Adipocyte (in vitro differentiated cells): Measurements from ENCODE around the gene COIL.

Experiments
- DNase-seq: peaks from one replicate; pipeline ENCODE4 v3.0.0-alpha.2; 2015; ENCODE audit warnings: low read depth
- H3K27me3 ChIP-seq: replicated peaks from 2 replicates; pipeline ENCODE4 v1.7.0; 2013; ENCODE audit warnings: mild to moderate bottlenecking, low read length, moderate library complexity; ENCODE audit not compliant: control insufficient read depth, insufficient read depth
- H3K36me3 ChIP-seq: 2 replicates; pipeline ENCODE4 v1.7.0; 2013; ENCODE audit warnings: low read length, mild to moderate bottlenecking, moderate library complexity; ENCODE audit not compliant: control insufficient read depth, insufficient read depth, severe bottlenecking
- H3K4me1 ChIP-seq: 2 replicates; pipeline ENCODE4 v1.7.0; 2013; ENCODE audit warnings: mild to moderate bottlenecking, low read length, moderate library complexity; ENCODE audit not compliant: control insufficient read depth, insufficient read depth
- H3K4me3 ChIP-seq: 2 replicates; pipeline ENCODE4 v1.7.0; 2013; ENCODE audit warnings: mild to moderate bottlenecking, low read length, moderate library complexity
- H3K9ac ChIP-seq: 2 replicates; pipeline ENCODE4 v1.7.0; 2013; ENCODE audit warnings: mild to moderate bottlenecking, low read length, moderate library complexity
- H3K9me3 ChIP-seq: 2 replicates; pipeline ENCODE4 v1.7.0; 2013; ENCODE audit warnings: mild to moderate bottlenecking, low read length, moderate library complexity; ENCODE audit not compliant: control insufficient read depth

The COIL gene

DNA sequence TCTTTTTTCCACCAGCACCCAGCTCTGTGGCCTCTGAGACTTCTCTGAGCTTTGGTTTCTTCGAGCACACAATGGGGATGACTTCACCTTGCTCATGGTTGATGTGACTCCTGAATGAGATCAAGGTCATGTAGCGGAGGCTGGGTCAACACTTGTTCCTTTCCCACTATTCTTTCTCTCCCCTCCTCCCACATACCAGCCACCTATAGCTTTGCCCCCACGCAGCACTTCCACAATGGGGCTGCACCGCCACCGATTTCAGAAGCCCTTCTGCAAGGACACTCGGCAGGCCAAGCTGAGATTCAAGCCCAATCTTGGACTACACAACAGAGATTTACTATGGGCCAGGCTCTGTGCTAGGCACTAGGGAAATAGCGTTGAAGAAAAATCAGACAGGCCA, 61.4 kb downstream of the COIL start:
- no peaks in the 10 kb centered on the region for H3K27me3 ChIP-seq
- no peak overlapping the region for H3K9ac ChIP-seq
- no peak for DNase-seq

DNA sequence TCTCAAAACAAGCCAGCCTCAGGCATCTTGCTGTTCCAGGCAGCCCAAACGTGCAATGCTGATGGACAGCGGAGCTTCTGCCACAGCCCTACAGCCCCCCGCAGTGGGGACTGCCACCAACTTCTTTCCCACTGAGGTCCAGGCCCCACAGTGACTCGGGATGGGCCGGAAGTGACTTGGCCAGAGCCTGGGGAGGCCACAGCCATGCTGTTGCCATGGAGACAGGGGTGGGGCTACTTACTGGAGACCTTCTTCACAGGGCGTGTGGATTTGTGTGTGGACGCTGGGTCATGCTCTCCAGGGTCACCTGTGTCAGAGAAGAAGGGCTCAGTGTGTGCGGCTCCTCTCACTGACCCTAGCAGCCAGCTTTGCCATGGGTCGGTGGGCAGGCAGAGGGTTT, 62.0 kb downstream of the COIL start:
- DNase-seq = no peak
- peaks cover 93% of the 10 kb centered on the region for H3K36me3 ChIP-seq
- H3K4me3 ChIP-seq = no peak overlapping the region
- no peaks in the 10 kb centered on the region for H3K9me3 ChIP-seq
- H3K9ac ChIP-seq = no peak overlapping the region
- peaks cover 11% of the 10 kb centered on the region for H3K4me1 ChIP-seq
- H3K27me3 ChIP-seq = no peaks in the 10 kb centered on the region

More for the DNA sequence above, 61.4 kb downstream of the COIL start:
- Histone ChIP-seq H3K4me1 (peaks cover 11% of the 10 kb centered on the region), H3K4me3 (no peak overlapping the region), H3K9me3 (no peaks in the 10 kb centered on the region), H3K36me3 (peaks cover 95% of the 10 kb centered on the region)

DNA sequence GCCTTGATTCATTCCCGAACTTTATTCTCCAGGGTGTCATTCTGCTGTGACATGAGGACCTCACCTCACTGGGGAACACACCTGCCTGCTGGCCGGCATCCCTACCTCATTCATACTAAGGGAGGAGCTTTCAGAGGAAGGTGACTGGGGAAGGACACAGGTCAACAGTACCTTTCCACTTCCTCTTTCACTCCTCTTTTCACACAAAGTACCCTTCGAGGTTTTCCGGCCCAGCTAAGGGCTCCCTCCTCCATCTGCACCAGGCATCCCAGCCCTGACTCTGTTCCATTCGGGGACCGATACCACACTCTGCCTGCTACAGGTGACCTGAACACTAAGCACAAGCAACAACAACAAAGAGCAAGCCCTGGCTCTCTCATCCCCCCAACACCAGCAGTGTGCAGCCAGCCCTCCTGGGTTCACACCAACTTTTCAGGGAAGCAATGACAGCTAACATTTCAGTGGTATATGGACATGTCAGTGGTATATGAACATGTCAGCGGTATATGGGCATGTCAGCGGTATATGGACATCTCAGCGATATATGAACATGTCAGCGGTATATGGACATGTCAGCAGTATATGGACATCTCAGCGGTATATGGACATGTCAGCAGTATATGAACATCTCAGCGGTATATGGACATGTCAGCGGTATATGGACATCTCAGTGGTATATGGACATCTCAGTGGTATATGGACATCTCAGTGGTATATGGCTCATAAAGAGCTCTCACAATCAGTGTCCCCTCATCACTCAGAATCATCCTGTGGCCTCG, 63.0 kb downstream of the COIL start:
- no peaks in the 10 kb centered on the region for H3K9me3 ChIP-seq
- H3K9ac ChIP-seq = no peak overlapping the region
- H3K27me3 ChIP-seq = no peaks in the 10 kb centered on the region
- peaks cover 94% of the 10 kb centered on the region for H3K36me3 ChIP-seq
- peaks cover 11% of the 10 kb centered on the region for H3K4me1 ChIP-seq
- no peak overlapping the region for H3K4me3 ChIP-seq
- no peak for DNase-seq

DNA sequence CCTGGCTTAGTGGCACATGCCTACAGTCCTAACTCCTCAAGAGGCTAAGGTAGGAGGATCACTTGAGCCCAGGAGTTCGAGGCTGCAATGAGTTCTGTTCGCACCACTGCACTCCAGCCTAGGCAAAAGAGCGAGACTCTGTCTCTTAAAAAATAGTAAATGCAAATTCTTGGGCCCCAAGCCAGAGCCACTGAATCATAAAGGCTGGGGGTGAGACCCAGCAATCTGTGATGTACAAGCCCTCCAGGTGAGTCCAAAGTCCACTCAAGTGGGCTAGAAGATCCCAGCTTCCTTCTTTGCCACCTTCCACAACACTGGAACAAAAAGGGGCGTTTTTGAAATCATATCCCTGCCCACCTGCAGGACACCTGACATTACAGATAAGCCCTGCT, 63.9 kb downstream of the COIL start:
- Histone ChIP-seq H3K9me3 (no peaks in the 10 kb centered on the region), H3K9ac (no peak overlapping the region), H3K27me3 (no peaks in the 10 kb centered on the region), H3K4me1 (peaks cover 3% of the 10 kb centered on the region), H3K4me3 (no peak overlapping the region), H3K36me3 (peaks cover 94% of the 10 kb centered on the region)
- DNase-seq = no peak

DNA sequence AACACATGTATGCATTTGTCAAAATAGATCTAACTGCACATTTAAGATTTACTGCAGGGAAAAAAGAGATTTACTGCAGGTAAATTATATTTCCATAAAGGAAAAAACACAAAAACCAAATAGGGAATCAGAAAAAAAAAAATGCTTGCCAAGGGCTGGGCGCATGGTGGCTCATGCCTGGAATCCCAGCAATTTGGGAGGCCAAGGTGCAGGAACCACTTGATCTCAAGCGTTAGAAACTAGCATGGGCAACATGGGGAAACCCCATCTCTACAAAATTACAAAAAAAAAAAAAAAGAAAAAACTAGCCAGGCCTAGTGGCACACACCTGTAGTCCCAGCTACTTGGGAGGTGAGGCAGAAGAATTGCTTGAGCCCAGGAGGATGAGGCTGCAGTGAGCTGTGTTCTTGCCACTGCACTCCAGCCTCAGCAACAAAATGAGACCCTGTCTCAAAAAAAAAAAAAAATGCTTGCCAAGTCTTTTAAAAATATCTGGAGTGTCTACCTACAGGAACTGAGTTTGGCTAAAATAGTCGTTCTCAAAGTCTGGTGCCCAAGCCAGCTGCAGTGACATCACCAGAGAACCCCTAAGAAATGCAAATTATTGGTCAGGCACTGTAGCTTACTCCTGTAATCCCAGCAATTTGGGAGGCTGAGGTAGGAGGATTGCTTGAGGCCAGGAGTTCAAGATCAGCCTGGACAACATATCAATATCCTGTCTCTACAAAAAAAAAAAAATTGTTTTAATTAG, 64.5 kb downstream of the COIL start:
- H3K9me3 ChIP-seq = no peaks in the 10 kb centered on the region
- H3K36me3 ChIP-seq = peaks cover 94% of the 10 kb centered on the region
- no peak overlapping the region for H3K9ac ChIP-seq
- no peak for DNase-seq
- no peak overlapping the region for H3K4me3 ChIP-seq
- no peaks in the 10 kb centered on the region for H3K4me1 ChIP-seq
- no peaks in the 10 kb centered on the region for H3K27me3 ChIP-seq

DNA sequence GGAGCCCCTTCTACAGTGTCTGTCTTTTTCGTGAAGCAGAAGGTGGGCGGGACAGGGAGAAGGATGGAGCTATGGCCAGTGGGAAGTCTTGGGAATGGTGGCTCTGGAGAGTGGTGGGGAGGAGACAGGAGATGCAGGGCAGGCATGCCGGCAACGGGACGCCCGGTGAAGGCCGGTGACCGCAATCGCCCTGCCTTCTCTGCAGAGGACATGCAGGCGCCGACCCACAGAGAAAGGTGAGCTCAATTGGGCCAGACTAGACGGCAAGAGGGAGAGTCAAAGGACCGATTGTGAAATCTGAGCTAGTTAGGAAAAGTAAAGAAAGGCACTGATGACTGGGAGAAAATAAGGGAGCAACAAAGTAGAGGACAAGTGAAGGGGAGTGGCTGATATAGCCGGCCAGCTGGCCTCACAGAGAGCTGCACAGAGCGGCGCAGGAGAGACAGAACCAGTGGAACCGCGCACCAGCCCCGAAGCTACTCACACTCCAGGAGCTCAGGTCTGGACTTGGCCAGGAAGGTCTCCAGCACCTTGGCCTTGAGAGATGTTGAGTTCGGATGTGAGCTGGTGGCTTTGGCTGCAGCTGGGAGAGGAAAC, 65.9 kb downstream of the COIL start:
- H3K4me1 ChIP-seq = no peaks in the 10 kb centered on the region
- no peak for DNase-seq
- no peak overlapping the region for H3K4me3 ChIP-seq
- H3K9me3 ChIP-seq = no peaks in the 10 kb centered on the region
- no peaks in the 10 kb centered on the region for H3K27me3 ChIP-seq
- H3K9ac ChIP-seq = no peak overlapping the region
- peaks cover 95% of the 10 kb centered on the region for H3K36me3 ChIP-seq

DNA sequence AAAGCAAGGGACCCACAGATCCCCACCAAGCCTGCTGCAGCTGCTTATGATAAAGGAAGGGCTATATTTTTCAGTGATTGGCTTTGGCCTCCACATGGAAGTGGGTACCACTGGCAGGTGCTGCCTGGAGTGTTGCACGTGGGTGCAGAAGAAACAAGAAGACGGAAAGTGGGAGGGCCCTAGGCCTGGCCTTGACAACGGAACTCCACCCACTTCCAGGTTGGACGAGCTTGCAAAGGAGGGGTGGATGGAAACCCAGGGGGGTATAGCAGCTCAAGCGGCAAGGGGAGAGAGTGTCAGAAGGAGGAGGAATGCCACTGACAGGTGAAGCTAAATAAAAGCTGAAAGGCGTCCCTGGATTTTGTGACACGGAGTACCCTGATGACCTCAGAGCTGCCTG, 67.3 kb downstream of the COIL start:
- peaks cover 96% of the 10 kb centered on the region for H3K36me3 ChIP-seq
- no peaks in the 10 kb centered on the region for H3K4me1 ChIP-seq
- H3K9ac ChIP-seq = no peak overlapping the region
- no peak overlapping the region for H3K4me3 ChIP-seq
- no peaks in the 10 kb centered on the region for H3K9me3 ChIP-seq
- DNase-seq = no peak
- no peaks in the 10 kb centered on the region for H3K27me3 ChIP-seq

DNA sequence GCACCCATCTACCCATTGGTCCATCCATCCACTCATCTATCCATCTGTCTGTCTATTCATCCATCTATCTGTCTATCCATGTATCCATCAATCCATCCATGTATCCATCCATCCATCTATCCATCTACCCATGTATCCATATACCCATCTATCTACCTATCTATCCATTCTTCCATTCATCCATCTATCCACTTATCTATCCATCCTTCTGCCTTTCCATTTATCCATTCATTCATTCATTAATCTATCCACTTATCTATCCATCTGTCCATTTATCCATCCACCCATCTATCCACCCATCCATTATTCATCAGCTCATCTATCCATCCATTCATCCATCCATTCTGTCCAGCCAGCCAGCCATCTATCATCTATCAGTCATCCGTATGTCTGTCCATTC, 68.5 kb downstream of the COIL start:
- H3K4me1 ChIP-seq = no peaks in the 10 kb centered on the region
- H3K27me3 ChIP-seq = no peaks in the 10 kb centered on the region
- DNase-seq = no peak
- H3K9ac ChIP-seq = no peak overlapping the region
- H3K9me3 ChIP-seq = peaks cover 6% of the 10 kb centered on the region
- no peak overlapping the region for H3K4me3 ChIP-seq
- H3K36me3 ChIP-seq = peaks cover 96% of the 10 kb centered on the region

DNA sequence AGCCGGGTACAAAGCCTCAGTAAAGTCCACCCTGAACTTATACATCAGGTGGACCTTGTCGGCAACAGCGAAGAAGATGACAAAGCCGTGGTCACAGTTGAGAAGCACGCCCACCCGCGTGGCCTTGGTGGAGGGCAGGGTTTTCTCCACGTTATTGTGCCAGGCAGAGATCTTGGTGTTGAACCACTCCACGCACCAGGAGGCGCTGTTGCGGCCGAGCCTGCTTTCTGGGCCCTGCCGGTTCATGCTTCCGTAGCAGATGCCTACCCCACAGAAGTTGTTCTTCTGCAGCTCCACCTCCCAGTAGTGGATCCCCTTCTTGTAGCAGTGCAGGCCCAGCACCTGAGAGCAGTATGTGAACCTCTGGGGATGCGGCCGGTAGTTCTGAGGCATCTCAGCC, 69.1 kb downstream of the COIL start:
- Histone ChIP-seq H3K27me3 (no peaks in the 10 kb centered on the region), H3K4me1 (no peaks in the 10 kb centered on the region), H3K4me3 (no peak overlapping the region), H3K9ac (no peak overlapping the region), H3K36me3 (peaks cover 96% of the 10 kb centered on the region), H3K9me3 (peaks cover 6% of the 10 kb centered on the region)
- DNase-seq = no peak

DNA sequence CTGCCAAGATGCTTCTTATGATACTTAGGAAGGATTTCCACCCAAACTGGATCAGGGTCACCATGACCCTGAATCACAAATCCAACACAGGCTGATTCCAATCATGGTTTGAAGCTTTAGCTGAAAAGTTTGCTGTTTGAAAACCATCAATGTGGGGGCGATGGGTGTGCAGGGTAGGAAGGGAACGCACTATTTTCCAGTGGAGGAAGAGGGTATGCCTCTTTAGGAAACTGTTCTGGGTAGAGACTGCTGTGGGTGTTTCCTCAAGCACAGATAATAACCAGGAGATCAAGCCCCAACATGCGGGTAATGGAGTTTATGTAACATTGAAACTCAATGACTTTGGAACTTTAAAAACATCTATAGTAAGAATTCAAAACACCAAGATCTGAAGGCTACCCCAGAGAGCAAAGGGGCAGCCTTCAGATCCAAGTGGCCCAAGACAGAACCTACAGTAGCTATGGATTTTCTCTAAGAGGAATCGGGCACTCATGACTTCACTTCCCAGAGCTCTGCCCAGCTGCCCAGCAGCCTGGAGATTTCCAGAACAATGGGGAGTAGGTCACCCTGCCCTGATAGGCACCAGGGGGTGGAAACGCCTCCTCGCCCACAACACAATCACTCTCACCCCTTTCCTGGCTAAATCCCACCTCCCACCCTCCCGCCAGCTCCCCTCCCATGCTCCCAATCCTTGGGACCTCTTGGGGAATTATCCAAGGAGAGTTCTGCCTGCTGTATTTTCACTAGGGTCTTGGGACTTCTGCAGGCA, 69.8 kb downstream of the COIL start:
- Histone ChIP-seq H3K4me3 (no peak overlapping the region), H3K4me1 (no peaks in the 10 kb centered on the region), H3K36me3 (peaks cover 96% of the 10 kb centered on the region), H3K9me3 (peaks cover 6% of the 10 kb centered on the region), H3K9ac (no peak overlapping the region), H3K27me3 (no peaks in the 10 kb centered on the region)
- no peak for DNase-seq

DNA sequence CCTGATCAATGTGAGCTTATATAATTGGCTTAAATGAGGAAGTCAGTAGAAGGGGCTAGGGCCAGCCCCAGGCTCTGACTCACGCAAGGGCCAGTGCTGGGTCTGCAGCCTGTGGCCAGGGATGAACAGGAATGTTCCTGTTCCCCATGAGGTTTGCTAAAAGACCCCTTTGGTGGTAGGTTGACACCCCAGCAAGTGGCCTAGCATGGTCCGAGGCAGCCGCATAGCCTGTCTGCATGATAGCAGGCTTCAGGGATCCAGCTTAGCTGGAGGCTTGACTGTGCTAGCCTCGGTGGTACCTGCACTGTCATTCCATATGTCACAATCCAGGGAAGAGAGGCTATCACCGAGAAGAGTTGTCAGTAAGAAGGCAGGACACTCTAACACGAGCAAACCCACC, 70.5 kb downstream of the COIL start:
- no peaks in the 10 kb centered on the region for H3K4me1 ChIP-seq
- no peak for DNase-seq
- H3K9me3 ChIP-seq = peaks cover 6% of the 10 kb centered on the region
- peaks cover 89% of the 10 kb centered on the region for H3K36me3 ChIP-seq
- no peak overlapping the region for H3K4me3 ChIP-seq
- H3K9ac ChIP-seq = no peak overlapping the region
- H3K27me3 ChIP-seq = no peaks in the 10 kb centered on the region
